Fibroblast of skin of right quadriceps (primary cell): Measurements from ENCODE around the gene FAM110D.

Experiments
- DNase-seq: peaks from one replicate; pipeline ENCODE4 v3.0.0-alpha.2; 2013

The FAM110D gene

DNA sequence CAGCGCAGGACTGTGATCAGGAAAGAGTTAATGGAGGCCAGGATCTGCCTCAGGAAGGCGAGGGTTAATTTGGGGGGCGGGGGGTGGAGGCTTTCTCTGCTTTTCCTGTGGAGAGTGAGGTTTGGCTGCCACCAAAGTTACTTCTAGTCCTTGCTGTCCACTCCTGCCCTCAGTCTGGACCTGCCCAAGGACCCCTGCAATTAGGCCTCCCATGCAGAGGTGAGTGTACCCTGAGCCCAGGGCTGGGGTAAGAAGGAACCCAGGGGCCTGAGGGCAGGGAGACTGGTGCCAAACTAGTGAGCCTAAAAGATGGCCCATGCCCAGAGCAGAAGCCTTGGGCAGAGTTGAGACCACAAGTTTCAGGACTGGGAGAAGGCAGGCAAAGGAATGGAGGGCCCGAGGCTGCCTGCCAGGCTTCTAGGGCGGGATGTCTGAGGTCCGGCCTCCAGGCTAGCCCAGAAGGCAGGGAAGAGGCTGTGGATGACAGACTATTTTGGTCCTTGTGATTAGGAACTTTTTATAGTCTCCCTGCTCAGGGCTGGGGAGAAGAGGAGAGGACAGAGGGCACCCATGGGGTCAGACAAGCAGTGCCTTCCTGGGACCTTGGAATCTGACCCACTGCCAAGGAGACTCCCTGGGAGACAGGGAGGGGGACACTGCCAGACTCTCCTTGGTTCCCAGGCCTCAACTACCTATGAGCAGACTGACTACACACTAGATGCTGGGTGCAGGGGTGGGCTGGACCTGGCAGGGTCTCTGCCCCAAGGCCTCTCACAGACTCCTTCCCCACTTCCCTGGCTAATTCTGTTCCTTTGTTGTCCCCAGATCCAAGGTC, at the start of gene FAM110D:
Gene FAM110D (plus strand): TSS at position 172 of the 835 bp plus-strand sequence. CDS start 2,213 bp downstream, outside the sequence.
- DNase-seq: no peak

DNA sequence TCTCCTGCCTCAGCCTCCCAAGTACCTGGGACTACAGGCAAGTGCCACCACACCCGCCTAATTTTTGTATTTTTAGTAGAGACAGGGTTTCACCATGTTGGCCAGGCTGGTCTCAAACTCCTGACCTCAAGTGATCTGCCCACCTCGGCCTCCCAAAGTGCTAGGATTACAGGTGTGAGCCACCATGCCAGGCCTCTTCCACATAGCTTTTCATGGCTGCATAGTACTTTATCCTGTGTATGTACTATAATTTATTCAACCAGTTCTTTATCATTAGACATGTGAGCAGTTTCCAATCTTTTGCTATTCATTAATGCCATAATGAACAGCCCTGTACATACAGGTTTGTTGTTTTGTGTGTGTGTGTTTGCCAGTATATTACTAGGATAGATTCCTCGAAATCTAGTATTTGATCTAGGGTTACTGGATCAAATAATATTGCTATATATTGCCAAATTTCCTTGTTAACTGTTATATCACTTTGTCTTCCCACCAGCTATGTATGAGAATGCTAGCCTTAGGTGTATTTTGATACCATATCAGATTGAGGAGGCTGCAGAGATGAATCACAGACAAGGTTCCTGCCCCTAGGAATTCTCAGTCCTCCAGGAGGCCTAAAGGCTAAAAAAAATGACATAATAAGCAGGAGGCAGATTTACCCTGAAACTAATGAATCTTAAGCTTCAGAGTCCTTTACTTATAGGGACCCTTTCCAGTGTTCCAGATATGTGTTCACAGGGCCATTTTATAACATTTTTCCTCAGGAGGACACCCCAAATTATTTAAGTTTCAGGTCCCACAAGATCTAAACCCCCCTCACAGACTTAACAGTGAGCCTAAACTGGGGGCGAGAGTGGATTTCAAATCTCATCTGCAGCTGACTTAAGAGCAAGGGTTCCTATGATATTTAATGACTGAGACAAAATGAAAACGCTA, 49.4 kb upstream of the FAM110D start:
- no peak for DNase-seq

DNA sequence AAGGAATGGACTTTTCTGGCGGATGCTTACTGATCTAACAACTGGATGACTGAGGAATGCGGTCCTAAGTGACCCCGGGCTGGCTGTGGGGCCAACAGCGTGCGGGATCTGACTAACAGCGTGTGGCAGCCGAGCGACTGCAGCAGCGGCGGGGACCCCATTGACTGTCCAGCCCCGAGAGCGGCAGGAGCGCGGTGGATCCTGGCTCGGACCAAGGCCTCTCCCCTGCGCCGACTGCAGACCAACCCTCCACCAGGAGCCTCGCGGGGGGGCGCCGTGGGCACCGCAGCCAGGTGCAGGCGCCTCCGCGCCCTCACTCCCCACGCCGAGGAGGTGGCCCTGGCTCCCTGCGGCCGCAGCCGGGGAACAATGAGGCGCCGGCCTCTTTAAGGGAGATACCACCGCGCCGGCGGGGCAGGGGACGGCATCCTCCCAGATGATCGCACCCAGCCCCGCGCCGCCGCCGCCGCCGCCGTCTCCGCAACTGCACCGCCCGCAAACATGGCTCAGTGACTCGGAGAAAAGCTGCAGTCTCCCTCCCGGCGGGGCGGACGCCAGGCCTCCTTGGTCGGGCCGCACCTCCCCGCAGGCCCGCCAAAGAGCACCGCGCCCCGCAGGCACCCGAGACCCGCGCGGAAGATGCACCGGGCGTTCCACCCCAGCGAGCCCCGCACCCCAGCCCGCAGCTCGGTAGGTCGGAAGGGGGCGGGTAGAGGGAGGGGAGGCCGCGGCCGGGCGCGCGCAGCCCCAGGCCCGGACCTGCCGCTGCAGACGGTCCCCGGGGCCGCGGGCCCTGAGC, 47.9 kb upstream of the FAM110D start:
- DNase-seq: peak; percentile 64

DNA sequence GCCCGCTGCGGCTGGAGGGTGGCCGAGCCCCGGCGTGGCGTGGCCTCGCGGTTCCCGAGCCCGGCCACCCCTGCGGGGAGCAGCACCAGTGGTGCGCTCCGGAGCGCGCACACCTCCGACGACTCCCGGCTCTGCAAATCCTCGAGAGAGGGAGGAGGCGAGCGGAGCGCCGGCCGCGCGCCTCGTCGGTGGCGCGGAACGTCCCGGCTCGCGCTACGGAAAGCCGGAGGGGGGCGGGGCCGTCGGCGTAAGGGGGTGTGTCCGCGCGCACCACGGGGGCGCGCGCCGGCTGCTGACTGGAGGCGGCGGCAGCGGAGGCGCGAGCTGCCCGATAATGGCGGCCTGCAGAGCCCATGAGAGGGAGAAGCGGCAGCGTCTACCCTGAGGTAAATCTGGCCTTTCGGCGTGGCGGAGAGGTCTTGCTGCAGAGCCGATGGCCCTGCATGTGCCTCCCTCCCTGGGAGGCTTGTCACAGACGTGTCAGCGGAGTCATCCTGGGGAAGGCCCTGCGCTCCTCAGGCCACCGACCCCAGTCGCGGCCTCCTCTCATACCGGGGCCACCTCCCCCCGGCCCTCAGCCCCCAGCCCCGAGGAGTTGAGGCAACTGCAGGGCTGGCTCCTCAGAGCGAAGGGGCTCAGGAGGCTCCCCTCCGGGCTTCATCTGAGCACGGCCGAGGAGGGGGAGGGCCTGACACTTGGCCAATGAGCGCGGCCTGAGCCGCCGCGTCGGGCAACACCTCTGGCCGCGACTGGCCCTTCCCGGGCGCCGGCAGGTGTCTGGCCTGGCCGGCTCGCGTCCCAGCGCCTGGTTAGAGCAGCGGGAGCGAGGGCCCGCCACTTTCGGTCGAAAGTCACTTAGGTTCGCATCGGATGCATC, 47.1 kb upstream of the FAM110D start, which contains the start of gene PDIK1L:
Gene PDIK1L (plus strand): TSS at position 295 of the 877 bp plus-strand sequence. CDS start 2,485 bp downstream, outside the sequence.
- DNase-seq: peak; percentile 96

DNA sequence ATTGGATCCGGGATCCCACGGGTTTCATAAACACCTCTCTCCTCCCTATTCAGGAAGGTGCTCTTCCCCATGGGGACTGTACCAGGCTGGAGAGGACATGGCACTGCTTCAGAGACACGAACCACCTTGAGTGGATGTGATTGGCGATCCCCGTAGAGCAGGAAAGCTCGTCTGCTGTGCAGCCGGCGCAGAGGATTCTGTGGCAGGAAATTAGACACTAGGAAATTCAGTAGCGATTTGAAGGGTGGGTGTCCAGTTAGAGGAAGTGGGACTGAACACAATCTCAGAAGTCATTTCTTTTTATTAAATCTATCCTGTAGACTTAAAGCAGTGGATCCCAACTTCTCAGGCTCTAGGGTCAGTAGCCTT, 46.5 kb upstream of the FAM110D start:
- DNase-seq: no peak

DNA sequence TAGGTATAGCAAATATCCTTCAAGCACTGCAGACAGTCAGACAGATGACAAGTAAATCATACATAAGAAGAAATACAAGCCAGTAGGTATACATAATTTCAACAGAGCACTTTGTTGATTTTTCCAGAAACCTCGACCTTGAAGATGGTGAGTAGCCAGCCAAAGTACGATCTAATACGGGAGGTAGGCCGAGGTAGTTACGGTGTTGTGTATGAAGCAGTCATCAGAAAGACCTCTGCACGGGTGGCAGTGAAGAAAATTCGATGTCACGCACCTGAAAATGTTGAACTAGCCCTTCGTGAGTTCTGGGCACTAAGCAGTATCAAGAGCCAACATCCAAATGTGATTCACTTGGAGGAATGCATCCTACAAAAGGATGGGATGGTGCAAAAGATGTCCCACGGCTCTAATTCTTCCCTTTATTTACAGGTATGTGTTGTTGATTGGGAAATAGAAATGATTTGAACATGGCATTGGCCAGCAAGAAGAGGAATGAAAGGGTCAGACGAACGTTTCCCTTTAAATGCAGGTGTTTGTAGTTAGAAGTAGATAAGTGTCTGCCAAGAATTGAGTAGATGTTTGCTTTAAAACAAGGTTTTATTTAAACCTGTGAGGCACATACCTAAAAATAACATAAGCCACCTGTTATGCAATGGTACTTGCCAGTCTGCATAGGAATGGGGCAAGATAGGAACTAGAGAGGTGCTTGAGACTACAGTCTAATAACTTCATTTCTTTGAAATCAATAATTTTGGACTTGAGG, 44.5 kb upstream of the FAM110D start:
- DNase-seq: no peak

DNA sequence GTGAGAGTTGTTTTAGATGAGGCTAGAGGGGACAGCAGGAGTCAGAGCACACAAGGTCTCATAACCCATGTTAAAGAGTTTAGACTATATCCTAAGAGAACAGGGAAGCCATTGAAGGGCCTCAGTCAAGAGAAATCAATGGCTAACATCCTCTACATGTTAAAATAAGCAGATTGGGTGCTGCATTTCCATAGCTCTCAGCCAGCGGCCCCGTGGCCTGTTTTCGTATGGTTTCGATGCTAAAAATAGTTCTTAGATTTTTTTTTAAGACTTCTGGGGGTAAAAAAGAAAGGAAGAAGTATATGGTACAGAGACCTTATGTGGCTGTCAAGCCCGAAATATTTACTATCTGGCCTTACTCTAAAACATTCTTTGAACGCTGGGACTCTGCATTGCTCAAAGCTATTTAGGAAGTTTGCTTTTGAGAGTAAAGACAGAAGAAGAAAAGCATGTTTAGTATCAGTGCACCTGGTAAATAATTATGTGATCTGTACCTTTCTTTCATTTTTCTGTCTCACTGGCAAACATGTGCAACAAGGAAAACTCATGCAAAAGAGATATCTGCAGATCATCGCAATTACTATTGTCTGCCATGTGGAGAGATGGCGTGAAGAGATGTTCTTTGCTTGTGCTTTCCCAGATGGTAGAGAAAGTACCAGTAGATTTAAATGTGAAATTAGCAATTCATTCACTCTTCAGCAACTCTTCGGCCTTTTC, 38.8 kb upstream of the FAM110D start:
- DNase-seq: no peak

DNA sequence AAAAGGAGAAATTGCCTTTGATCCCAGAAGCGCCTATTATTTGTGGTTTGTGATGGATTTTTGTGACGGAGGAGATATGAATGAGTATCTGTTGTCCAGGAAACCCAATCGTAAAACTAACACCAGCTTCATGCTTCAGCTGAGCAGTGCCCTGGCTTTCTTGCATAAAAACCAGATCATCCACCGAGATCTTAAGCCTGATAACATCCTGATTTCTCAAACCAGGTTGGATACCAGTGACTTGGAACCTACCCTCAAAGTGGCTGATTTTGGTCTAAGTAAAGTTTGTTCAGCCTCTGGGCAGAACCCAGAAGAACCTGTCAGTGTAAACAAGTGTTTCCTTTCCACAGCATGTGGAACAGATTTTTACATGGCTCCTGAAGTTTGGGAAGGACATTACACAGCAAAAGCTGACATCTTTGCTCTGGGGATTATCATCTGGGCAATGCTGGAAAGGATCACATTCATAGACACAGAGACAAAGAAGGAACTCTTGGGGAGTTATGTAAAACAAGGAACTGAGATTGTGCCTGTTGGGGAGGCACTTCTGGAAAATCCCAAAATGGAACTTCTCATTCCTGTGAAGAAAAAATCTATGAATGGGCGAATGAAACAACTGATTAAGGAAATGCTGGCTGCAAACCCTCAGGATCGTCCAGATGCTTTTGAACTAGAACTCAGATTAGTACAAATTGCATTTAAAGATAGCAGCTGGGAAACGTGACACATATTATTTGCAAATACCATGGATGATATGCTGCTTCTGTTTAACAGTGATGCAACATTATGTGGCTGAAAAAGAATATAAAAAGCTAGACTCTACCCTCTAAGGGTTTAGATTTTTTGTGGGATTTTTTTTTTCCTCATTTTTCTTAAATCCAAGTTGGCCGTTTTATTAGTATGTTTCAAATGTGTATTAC, 36.8 kb upstream of the FAM110D start:
- DNase-seq: no peak

DNA sequence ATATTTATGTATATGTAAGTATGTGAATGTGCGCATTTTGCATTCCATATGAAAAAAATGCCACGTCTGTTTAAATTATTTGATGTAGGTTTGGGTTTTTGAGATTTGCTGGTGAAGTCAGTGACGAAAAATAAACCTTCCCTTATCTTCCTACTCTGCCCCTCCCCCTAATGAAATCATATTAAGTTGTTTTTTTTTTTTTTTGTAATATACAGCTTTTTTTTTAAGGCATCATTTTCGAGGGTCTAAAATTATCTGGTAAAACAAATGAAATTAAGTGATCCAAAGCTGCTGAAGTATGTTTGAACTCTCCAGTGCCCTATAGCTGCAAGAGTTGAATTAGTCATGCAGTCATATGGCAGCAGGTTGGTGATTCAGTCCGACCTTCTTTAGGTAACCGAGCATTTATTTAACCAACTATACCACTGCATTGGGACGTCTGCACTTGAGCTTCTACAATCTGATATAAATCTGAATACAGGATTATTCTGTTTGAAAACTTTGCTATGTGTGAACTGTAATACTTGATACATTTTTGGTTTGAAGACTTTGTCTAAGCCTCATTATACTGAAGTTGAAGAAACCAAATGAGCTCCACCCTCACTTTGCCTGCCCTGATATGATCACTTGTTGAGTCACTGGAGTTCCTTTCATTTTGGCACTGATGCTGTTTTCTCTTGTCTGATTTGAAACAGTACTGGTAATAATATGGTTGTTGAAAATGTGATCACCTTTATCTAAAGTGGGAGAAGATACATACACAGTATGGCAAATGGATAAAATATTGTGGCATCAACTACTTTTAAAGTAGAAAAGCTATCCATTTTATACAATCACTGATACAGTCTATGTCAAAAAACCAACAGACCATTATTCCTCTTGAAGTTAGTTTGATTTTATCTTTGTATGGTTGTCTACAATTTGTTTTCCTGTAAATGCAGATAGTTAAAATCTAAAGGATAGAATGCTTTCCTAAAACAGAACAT, 35.6 kb upstream of the FAM110D start:
- no peak for DNase-seq

DNA sequence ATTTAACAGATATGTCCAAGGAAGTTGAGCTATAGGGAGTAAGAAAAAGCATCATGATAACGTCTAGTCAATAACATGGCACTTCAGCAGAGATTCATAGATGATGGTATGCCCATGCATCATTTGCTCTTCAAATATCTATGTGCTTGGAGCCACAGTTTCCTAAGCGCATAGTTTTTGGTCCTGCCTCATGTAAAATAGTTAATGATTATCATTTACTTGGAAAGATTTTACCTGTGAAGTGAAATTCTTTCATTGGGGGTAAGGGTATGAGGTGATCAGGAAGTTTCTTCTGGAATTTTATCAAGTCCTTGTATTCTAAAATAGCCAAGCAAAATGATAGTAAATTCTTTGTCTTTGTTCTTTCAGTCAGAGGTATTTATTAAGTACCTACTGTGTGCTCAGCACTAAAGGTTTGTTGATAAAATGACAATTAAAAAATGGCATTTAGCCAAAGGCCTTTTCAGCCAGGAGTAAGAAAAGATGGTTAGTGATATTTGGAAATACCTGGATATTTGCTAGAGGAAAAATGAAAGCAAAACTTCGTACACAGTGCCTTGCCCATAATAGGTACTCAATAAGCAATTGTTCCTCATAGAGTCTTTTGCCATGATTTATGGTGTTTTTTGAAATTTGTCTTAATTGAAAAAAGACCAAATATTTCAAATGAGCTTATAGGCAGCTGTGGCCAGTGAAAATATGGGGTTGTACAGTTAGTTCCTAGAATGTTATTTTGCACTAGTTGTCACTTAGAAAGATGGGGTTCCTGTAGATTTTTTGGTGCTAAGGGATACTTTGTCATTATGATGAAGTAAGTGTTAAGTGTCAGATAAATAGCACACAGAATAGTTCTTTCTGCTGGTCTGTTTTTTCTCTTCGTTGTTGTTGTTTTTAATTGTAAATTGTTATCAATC, 34.2 kb upstream of the FAM110D start:
- no peak for DNase-seq

DNA sequence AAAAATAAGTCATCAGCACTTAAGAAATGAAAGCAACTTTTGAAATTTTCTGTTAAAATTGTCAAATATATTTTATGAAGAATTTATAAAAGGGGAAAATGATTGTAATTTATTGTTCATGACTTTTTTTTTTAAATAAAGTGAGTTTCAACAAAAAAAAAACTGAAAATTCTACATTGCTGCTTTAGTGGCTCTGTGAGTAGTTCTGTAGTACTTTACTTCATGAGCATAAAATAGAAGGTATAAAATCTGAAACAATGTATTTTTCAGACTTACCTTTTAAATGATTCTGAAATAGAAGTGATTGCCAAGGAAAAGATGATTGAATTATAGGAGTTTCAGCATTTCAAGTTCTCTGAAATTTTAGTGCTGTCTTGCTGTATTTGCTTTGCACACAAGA, 33.5 kb upstream of the FAM110D start:
- no peak for DNase-seq

DNA sequence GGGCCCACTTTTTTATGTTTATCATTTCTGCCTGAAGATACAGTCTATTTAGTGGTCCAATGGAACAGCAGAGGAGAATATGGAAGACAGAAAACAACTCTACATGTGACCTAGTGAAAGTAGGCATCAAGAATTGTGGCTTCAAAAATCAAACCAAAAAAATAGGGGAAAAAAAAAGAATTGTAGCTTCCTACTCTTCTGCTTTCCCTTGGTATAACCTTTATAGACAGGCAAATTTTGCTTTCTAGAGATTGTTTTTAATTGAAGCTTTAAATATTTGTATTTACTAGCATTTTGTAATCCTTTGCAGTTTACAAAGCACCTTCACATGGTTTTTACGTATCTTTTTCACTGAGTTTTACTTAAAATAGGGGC, 32.9 kb upstream of the FAM110D start:
- DNase-seq: no peak

DNA sequence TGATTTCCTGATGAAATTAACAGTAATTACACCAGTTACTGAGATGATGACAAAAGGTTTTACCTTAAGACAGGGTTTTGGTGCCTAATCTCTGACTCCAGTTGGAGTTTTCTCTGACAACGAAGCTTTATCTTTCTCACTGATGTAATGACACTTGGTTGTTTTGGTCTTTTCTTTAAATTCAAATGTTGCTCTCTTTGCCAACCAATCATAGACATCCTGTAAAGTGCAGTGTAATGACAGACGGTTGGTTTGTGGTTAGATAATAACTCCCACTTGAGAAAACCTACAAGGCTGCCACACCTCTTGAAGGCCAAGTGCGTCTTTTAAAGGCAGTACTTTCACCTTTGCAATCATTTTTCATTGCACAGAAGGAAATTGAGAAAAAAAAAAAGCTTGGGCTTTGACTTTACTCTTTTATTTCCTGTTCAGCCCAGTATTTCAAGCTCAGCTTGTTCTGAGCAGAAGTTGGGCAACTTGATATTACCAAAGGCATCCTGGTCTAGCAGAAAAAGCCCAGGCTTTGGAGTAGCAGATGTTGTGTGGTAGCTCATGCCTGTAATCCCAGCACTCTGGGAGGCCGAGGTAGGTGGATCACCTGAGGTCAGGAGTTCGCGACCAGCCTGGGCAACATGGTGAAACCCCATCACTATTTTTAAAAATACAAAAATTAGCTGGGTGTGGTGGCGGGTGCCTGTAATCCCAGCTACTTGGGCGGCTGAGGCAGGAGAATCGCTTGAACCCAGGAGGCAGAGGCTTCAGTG, 32.4 kb upstream of the FAM110D start:
- peak; percentile 20 for DNase-seq

DNA sequence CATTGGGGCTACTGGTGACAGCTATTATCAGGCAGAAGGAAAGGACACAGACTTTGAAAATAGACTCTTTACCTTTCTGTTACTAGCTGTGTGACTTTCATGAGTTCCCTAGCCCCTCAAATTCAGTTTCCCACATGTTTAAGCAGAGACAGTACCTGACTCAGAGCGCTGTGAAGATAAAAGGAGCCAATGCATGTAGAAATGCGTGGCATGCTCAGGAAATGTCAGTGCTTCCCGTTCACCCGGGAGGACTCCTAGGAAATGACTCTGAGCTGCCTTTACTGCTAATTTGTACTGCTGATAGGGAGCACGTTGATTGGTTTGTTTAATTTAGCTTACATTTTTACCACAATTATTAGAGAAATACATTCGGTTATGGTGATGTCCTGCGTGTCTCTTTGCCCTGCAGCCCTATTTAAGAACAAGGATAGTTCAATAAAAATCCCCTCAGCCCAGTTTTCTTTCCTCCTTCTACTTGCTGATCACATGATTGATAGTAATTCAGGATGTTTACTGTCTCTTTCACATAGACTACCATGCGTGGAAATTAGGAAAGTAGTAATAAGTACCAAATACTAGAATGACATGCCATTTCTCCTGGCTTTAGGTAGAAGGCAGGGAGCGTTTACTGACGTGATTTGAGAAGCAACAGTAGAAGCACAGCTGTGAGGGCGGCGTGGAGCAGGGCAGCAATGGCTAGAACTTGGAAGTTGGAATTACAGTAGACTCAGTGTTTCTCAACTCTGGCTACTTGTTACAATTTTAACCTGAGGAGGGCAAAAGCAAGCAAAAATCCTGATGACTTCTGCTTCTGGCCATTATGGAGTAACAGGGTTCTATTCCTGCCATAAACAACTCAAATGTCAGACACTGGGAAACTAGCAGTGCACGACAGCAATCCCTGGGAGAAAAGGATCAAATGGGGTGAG, 31.4 kb upstream of the FAM110D start:
- no peak for DNase-seq

DNA sequence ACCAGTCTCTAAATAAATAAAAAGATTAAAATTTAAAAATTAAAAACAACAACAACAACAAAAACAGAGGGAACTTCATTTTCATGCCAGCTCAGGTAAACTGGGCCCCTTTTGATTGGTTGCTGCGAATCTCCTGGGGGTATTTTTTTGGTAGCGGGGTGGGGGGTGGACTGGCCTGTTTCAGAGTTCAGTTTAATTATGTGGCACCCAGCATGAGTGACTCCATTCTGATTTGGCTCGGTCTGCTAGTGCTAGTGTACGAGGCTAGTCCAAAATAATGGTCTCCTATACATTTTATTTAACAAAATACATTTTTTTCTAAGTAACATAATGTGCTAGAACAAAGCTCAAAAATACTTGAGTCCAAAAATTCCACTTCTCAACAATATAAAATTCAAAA, 29.1 kb upstream of the FAM110D start:
- DNase-seq: no peak
